Type B pancreatic cell (in vitro differentiated cells): ENCODE measurements around the gene HECW1. TPM values are rescaled to one million over a fixed set of nuclear protein-coding genes. Genes with fewer than 3 reads are reported as not detected.

Experiments
- DNase-seq: peaks from one replicate; pipeline ENCODE4 v3.0.0; 2021; ENCODE audit warnings: mixed read lengths; ENCODE audit not compliant: unreplicated experiment; ENCODE audit errors: extremely low spot score
- H3K27ac Mint-ChIP-seq: 2 replicates; pipeline ENCODE4 v1.8.0; 2021; ENCODE audit warnings: mild to moderate bottlenecking, mixed read lengths
- H3K27me3 Mint-ChIP-seq: 2 replicates; pipeline ENCODE4 v1.8.0; 2021; ENCODE audit warnings: mixed read lengths
- H3K36me3 Mint-ChIP-seq: 2 replicates; pipeline ENCODE4 v1.8.0; 2021; ENCODE audit warnings: mixed read lengths
- H3K4me1 Mint-ChIP-seq: one replicate; pipeline ENCODE4 v1.8.0; 2021; ENCODE audit warnings: mixed read lengths; ENCODE audit not compliant: unreplicated experiment
- H3K4me3 Mint-ChIP-seq: 2 replicates; pipeline ENCODE4 v1.8.0; 2021; ENCODE audit warnings: mild to moderate bottlenecking, mixed read lengths
- H3K9me3 Mint-ChIP-seq: 2 replicates; pipeline ENCODE4 v1.8.0; 2021; ENCODE audit warnings: mixed read lengths
- CTCF ChIP-seq: fragments of 200-600 bp; sonication (generic); conservative IDR thresholded peaks from 2 replicates; pipeline ENCODE4 v1.5.0; 2021; ENCODE audit warnings: antibody characterized with exemption, mild to moderate bottlenecking
- total RNA-seq: library from RNA; stranded (reverse); gene quantifications from 2 replicates; pipeline ENCODE4 v1.2.1, GENCODE V29; 2021; ENCODE audit warnings: low replicate concordance

The HECW1 gene
- total RNA-seq, 1 donor from 2014 or later, result 1.4 TPM

- Mint-ChIP-seq H3K36me3 (no peaks in the 10 kb centered on the region), H3K27me3 (peaks cover 8% of the 10 kb centered on the region), H3K4me3 (no peak overlapping the region), H3K9me3 (no peaks in the 10 kb centered on the region), H3K4me1 (no peaks in the 10 kb centered on the region), H3K27ac (no peak overlapping the region)
- no peak for DNase-seq
- TF ChIP-seq CTCF, result no peak
Measured at GRCh38 chr7:43240565-43240964, 128.1 kb downstream of the HECW1 start.

- Mint-ChIP-seq H3K27me3 (peaks cover 18% of the 10 kb centered on the region), H3K36me3 (no peaks in the 10 kb centered on the region), H3K4me1 (no peaks in the 10 kb centered on the region), H3K27ac (no peak overlapping the region), H3K4me3 (no peak overlapping the region), H3K9me3 (no peaks in the 10 kb centered on the region)
- no peak for DNase-seq
- TF ChIP-seq CTCF, result no peak
Measured at GRCh38 chr7:43242628-43243255, 130.3 kb downstream of the HECW1 start.

GRCh38 chr7:43244232-43244631 lies 131.8 kb downstream of the HECW1 start:
- TF ChIP-seq CTCF, result no peak
- no peak overlapping the region for H3K27ac Mint-ChIP-seq
- H3K4me1 Mint-ChIP-seq, result peaks cover 2% of the 10 kb centered on the region
- peaks cover 21% of the 10 kb centered on the region for H3K27me3 Mint-ChIP-seq
- no peaks in the 10 kb centered on the region for H3K9me3 Mint-ChIP-seq
- no peaks in the 10 kb centered on the region for H3K36me3 Mint-ChIP-seq
- no peak for DNase-seq
- H3K4me3 Mint-ChIP-seq, result no peak overlapping the region

GRCh38 chr7:43244784-43245183 lies 132.3 kb downstream of the HECW1 start:
- DNase-seq, result no peak
- no peaks in the 10 kb centered on the region for H3K36me3 Mint-ChIP-seq
- H3K4me3 Mint-ChIP-seq, result no peak overlapping the region
- no peak for TF ChIP-seq CTCF
- peaks cover 5% of the 10 kb centered on the region for H3K4me1 Mint-ChIP-seq
- no peak overlapping the region for H3K27ac Mint-ChIP-seq
- H3K9me3 Mint-ChIP-seq, result no peaks in the 10 kb centered on the region
- peaks cover 21% of the 10 kb centered on the region for H3K27me3 Mint-ChIP-seq

GRCh38 chr7:43247757-43248156 lies 135.3 kb downstream of the HECW1 start:
- DNase-seq, result no peak
- H3K4me1 Mint-ChIP-seq, result peaks cover 5% of the 10 kb centered on the region
- TF ChIP-seq CTCF, result no peak
- no peak overlapping the region for H3K27ac Mint-ChIP-seq
- H3K4me3 Mint-ChIP-seq, result no peak overlapping the region
- H3K36me3 Mint-ChIP-seq, result no peaks in the 10 kb centered on the region
- H3K27me3 Mint-ChIP-seq, result peaks cover 16% of the 10 kb centered on the region
- no peaks in the 10 kb centered on the region for H3K9me3 Mint-ChIP-seq

- Mint-ChIP-seq H3K4me3 (no peak overlapping the region), H3K9me3 (no peaks in the 10 kb centered on the region), H3K4me1 (peaks cover 5% of the 10 kb centered on the region), H3K27me3 (peaks cover 16% of the 10 kb centered on the region), H3K27ac (no peak overlapping the region), H3K36me3 (no peaks in the 10 kb centered on the region)
- no peak for DNase-seq
- no peak for TF ChIP-seq CTCF
Measured at GRCh38 chr7:43248553-43248952, 136.1 kb downstream of the HECW1 start.
